Bone marrow (tissue), 2 donors: ENCODE data around the gene TTC27.
"Not testable (repeated sequence)": the region's sequence is repeated elsewhere in the genome, so short reads cannot be mapped to it uniquely, and the experiment has no call there.

Experiments used
- DNase-seq, 2 donors: peaks; one replicate each; lab custom pipeline; 2025; lab: John Stamatoyannopoulos, UW

Gene TTC27

GRCh38 chr2:32852856-32853255, 225.0 kb downstream of the TTC27 start:
- DNase-seq: no peak

- DNase-seq: no peak
Measured at GRCh38 chr2:32856891-32857290, 229.0 kb downstream of the TTC27 start.

- DNase-seq: no peak
Measured at GRCh38 chr2:32858713-32859112, 230.9 kb downstream of the TTC27 start.

- DNase-seq: no peak
Measured at GRCh38 chr2:32860385-32860784, 232.5 kb downstream of the TTC27 start.

- no peak for DNase-seq
Measured at GRCh38 chr2:32862269-32863055, 234.6 kb downstream of the TTC27 start.

- no peak for DNase-seq
Measured at GRCh38 chr2:32863326-32863725, 235.5 kb downstream of the TTC27 start.

- no peak for DNase-seq
Measured at GRCh38 chr2:32863803-32864202, 236.0 kb downstream of the TTC27 start.

GRCh38 chr2:32864334-32865111, 236.7 kb downstream of the TTC27 start:
- no peak for DNase-seq

GRCh38 chr2:32865399-32866068, 237.7 kb downstream of the TTC27 start:
- no peak for DNase-seq

GRCh38 chr2:32866462-32866861, 238.6 kb downstream of the TTC27 start:
- DNase-seq: not testable (repeated sequence)
